T-helper 22 cell (primary cell): ENCODE measurements around the gene PDE7B.

Source experiments
- DNase-seq: peaks from one replicate; pipeline ENCODE4 v3.0.0-alpha.2; 2020; ENCODE audit warnings: low read depth

PDE7B gene

GRCh38 chr6:136150961-136151360 lies 299.5 kb downstream of the PDE7B start:
- DNase-seq: no peak

DNA sequence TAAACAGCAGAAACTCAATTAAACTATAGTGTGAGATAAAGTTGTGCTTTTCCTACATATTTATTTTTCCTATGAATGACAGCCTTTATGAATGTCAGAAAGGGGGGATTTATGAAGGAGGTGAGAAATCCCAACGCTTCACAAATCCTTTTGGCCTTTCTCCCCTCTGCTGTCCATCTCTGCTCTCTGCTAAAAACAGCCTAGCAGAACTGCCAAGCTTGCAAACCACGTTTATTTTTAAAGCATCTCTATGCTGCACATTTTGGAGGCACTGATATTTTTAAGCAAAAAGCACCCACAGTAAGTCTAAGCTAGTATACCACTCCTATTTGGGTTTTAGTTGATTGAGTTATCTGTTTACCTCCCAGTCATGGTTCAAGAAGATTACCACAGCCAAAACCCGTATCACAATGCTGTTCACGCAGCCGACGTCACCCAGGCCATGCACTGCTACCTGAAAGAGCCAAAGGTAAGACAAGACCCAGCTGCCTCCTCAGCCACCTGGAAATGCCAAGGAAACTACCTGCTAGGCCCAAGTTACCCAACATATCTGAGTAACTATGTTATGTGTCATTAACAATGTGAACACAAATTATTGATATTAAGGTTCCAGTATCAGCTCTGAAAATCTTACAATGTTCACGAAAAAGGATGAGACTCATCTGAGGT lies 302.3 kb downstream of the PDE7B start:
- no peak for DNase-seq

- DNase-seq: no peak
Observed at GRCh38 chr6:136155191-136155590, 303.7 kb downstream of the PDE7B start.

DNA sequence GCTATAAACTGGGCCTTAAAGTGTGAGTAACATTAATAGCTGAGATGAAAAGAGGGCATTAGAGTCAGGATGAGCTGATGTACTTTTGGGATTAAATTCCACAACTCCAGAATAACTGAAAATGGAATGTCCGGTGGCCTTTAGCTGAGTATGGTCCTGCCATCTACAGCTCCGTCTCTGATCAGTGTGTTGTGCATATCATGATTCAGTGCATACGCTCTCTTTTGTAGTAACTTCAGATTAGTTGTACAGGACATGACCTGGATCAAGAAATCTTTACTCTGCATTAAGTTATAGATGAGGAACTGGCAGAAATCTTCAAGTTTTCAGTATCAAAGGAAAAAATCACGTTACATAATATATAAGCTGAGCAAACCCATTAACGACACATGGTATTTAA lies 306.2 kb downstream of the PDE7B start:
- DNase-seq: no peak

DNA sequence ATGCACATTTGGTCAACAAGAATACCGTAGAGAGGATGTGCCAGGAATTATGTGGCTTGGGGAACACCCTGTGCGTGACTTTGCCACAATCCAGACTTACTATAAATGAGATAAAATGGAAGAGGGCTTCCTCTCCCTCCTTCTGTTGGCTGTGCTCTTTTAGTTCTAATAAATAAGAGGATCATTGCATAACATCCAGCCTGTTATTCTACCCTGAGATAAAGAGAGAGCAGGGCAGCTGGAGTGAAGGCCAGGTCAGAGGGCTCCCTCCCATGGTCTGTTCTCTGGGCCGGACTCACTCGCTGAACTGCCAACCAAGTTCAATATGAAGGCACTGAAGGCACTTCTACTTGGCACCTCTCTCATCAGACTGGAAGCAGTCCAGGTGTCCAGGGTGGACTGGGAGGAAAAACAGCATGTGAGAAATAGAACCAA lies 306.9 kb downstream of the PDE7B start:
- no peak for DNase-seq

DNA sequence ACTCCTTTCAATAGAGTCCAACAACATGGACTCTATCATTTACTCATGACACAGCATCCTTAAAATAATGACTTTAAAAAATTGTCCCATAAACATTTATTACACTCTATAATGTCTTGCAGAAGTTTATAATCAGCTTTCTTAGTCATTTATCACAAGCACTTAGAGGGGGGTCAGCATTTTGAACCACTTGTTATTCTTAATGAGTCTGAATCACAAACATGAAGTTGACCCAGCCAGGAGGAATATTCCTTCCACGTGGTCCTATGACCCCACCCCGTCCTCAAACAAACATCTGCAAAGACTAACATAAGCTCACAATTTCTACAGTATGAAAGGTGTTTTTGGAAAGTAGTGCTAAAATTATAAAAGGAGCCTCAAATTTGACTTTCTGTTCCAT lies 307.5 kb downstream of the PDE7B start:
- no peak for DNase-seq

DNA sequence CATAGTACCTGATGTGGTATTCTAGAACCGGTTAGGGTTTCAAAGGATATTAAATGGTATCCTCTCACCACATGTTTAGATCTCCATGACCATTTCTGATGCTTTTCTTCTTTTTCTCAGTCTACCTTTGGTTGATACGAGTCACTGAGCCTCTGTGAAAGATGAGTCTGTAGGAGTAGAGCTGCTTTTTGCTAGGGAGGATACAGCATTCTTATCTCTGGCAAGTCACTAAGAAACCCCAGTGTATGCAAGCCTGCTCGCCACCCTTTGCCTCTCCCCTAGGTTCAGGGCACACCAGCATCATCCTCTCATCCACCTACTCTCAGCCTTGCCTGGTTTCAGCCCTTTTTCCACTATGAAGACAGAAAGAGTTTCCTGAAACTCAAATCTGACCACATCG lies 308.7 kb downstream of the PDE7B start:
- no peak for DNase-seq

DNA sequence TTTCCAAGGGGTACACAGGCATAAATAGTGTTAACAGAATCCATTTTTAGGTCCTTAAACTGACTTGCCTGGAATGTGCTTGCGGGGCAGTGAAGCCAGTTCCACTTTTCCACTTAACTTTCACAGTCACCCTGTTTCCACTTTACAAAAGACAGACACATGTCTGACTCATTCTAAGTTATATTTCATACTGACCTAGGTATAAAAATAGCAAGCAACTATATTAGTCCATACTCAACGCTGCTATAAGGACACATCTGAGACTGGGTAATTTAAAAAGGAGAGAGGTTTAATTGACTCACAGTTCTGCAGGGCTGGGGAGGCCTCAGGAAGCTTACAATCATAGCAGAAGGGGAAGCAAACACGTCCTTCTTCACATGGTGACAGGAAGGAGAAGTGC lies 310.4 kb downstream of the PDE7B start:
- no peak for DNase-seq

DNA sequence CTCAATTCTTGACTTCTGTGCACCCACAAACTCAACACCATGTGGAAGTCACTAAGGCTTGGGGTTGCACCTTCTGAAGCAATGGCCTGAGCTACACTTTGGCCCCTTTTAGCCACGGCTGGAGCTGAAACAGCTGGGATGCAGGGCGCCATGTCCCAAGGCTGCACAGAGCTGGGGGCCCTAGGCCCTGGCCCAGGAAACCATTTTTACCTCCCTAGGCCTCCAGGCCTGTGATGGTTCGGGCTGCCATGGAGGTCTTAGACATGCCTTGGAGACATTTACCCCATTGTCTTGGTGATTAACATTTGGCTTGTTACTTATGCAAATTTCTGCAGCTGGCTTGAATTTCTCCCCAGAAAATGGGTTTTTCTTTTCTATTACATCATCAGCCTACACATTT lies 311.8 kb downstream of the PDE7B start:
- no peak for DNase-seq

GRCh38 chr6:136166815-136167214 lies 315.3 kb downstream of the PDE7B start:
- no peak for DNase-seq

- DNase-seq: no peak
Observed at GRCh38 chr6:136169394-136170148, 318.1 kb downstream of the PDE7B start.

- no peak for DNase-seq
Observed at GRCh38 chr6:136171231-136171630, 319.7 kb downstream of the PDE7B start.

DNA sequence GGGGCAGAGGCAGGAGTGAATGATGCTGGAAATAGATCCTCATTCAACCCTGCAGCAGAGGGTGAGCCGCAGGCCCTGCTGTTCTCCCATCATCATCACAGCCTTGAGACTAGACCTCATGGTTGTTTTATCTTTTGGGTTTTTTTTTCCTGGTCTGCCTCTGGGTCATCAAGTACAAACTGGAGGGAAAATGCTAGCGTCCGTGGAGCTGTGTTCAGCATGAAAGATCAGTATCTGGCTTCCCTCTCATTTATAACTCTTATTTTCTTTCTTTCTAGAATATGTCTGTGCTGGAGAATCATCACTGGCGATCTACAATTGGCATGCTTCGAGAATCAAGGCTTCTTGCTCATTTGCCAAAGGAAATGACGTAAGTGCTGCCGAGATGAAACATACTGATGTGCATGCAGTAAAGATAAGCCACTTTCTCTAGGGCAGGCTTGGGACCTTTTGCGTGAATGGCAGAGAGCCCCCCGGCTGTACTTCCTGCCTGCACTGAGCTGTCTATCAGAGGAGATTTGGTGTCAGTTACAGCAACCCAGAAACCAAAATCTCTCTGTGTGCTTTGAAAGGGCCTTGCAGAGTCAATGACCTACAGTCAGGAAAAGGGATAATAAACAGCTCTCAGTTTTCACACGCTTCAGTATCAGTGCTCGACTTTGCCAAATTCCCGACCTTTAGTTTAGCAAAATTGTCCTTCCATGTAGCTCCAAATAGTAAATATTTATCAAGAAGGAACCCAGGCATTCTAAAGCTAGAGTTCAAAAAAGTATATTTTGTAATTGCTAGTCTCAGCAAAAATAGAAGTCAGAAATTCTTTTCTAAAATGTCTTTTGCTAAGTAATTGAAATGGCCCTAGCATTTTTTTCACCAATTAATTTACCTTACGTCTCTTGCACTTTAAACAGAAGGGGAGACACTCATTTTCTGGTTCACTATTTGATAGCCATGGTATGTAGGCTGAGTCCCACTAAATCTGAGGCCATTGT lies 322.3 kb downstream of the PDE7B start:
- DNase-seq: no peak

DNA sequence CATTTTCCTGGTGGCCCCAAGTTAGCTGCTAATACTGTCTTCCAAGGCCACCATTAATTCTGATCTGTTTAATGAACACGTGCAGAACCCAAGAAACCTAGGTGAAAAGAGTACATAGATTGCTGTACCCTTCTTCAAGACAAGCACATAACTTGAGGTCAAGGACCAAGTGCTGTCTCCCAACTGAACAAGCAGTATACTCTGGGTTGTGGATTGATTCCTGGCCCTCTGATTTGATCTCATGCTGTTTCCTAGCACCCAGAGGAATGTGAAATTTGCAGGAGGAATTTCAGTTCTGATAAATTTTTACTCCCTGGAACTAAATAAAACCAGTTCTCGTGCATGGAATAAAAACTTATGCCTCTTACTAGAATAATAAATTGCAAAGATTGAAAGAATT lies 323.0 kb downstream of the PDE7B start:
- DNase-seq: no peak

GRCh38 chr6:136175873-136176272 lies 324.4 kb downstream of the PDE7B start:
- no peak for DNase-seq

- DNase-seq: no peak
Observed at GRCh38 chr6:136178749-136179148, 327.2 kb downstream of the PDE7B start.

- DNase-seq: no peak
Observed at GRCh38 chr6:136180704-136181511, 329.4 kb downstream of the PDE7B start.

DNA sequence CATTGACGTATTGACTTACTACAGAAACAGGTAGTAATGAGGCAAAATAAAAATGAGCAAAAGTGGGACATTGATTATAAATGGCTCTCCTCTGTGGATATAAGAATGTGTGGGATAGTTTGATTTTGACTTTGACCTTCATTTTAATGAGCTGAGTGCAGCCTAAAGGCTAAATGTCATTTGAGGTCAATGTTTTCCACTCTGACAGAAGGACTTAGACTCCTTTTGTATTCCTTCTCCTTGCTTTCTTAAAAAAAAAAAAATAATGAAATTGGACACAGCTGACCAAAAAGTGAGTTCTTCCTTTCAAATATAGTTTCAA lies 330.0 kb downstream of the PDE7B start:
- no peak for DNase-seq

DNA sequence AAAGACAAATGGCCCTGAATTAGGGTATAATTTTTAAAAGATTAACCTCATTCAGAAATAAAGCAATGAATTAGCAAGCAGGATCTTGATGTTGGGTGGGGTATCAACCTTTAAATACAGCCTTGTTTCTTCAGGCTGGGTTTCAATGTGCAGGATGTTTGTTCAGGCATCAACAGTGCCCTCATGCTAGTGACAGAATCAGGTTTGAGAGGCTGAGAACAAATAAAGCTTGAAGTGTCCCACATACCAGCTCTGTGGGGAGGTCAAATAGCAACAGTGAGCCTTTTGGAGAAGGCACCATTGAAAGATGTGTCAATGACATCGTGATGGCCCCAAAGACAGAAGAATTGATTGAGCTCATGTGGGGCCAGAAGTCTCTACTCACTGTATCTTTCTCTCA lies 330.4 kb downstream of the PDE7B start:
- DNase-seq: no peak

GRCh38 chr6:136184738-136185137 lies 333.2 kb downstream of the PDE7B start:
- DNase-seq: no peak

DNA sequence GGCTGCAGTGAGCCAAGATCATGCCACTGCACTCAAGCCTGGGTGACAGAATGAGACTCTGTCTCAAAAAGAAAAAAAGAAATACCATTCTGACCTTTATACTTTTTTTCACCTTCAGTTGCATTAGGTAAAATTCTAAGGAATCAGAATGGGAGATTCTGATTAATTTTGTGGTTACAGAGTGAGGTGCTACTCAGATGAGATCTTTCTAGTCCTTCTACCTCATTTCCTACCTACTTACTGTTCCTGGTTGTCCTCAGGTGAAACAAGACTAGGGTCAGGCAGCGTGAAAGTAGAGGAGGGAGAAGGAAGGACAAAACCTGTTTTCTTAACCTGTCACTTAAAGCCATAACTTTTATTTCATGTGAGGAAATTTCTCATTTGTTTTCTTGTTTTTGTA lies 334.9 kb downstream of the PDE7B start:
- no peak for DNase-seq

DNA sequence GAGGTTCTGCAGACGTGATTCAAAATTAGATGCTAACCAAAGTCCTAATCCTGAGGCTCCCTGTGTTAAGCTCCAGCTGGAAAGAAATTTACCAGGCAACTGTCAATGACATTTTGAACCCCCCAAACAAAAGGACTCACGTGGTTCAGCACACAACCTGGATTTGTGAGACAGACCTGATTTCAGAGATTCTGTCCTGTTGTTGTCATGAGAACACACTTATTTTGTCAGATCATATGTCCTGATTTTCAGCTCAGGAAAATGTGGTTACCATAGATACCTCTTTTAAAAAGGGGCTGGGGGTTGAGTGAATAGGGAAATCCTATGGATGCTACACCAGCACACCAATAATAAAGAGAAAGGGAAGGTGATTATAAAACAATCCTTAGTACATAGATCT lies 337.0 kb downstream of the PDE7B start:
- DNase-seq: no peak
